Lower leg skin (tissue), 3 donors: ENCODE data around the gene GSG1L.

Experiments used
- POLR2A ChIP-seq, 2 donors: fragments of 450-650 bp; IDR thresholded peaks; one replicate each; pipeline ENCODE4 v1.6.1; 2016 to 2017; ENCODE audit warnings: antibody characterized with exemption in 2 of 2, mild to moderate bottlenecking in 1 of 2, moderate library complexity in 1 of 2
- TF ChIP-seq, protein P1 (sequence below), 3 donors: fragments of 450-650 bp; IDR thresholded peaks; one replicate each; pipeline ENCODE4 v1.5.1; 2016; ENCODE audit warnings: antibody characterized with exemption in 3 of 3, mild to moderate bottlenecking in 3 of 3, moderate library complexity in 2 of 3

DNA sequence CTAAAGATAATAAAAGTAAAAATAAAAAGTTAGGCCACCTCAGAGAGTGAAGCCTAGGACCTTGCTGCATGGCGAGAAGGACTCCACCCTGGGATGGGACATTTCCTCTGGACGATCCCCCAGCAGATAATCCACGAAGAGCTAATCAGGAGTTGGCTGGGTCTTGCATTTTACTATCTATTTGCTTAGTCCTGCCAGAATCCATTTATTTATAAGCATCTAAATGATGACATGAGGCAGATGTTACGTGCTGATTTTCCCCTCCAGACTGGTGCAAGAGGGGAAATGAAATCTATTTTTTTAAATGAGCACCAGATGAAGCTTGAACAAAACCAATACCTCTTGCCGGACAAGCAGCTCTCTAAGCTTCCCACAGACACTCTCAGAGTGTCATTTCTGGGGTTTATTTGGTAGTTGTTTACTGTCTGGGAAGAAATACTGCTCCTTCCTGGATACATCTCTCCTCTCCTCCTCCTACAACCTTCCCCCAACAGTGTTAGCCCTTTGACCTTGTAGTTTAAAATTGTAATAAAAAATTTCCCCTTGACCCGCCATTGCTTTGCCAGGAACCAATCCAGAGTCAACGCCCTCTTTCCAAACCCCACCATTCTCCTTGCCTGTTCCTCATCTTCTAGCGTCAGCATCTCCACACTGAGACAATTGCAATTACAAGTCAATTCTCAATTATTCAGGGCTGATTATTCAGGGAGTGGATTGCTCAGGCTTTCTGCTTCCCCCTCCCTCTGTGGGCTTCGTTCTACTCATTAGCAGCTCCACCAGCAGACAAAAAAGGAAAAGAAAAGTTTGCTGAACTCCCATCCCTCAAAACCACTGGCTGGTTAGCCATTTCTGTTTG lies 63.0 kb downstream of the GSG1L start:
- TF ChIP-seq, protein P1, sequence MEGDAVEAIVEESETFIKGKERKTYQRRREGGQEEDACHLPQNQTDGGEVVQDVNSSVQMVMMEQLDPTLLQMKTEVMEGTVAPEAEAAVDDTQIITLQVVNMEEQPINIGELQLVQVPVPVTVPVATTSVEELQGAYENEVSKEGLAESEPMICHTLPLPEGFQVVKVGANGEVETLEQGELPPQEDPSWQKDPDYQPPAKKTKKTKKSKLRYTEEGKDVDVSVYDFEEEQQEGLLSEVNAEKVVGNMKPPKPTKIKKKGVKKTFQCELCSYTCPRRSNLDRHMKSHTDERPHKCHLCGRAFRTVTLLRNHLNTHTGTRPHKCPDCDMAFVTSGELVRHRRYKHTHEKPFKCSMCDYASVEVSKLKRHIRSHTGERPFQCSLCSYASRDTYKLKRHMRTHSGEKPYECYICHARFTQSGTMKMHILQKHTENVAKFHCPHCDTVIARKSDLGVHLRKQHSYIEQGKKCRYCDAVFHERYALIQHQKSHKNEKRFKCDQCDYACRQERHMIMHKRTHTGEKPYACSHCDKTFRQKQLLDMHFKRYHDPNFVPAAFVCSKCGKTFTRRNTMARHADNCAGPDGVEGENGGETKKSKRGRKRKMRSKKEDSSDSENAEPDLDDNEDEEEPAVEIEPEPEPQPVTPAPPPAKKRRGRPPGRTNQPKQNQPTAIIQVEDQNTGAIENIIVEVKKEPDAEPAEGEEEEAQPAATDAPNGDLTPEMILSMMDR (IDR thresholded peaks at IDR 0.05): no peak
- no peak for TF ChIP-seq POLR2A (IDR thresholded peaks at IDR 0.05)
